GM06990 (cell line): ENCODE data around the gene IGFL4.

Experiments
- DNase-seq: peaks from one replicate; pipeline ENCODE4 v3.0.0-alpha.2; 2011; ENCODE audit not compliant: insufficient read length; ENCODE audit errors: extremely low read depth
- H3K27me3 ChIP-seq: replicated peaks from 2 replicates; pipeline ENCODE4 v1.6.0; 2011; ENCODE audit warnings: low read length; ENCODE audit not compliant: control insufficient read depth, insufficient read depth
- H3K36me3 ChIP-seq: 2 replicates; pipeline ENCODE4 v1.5.1; 2011; ENCODE audit warnings: low read length; ENCODE audit not compliant: control insufficient read depth, insufficient read depth
- H3K4me3 ChIP-seq: replicated peaks from 2 replicates; pipeline ENCODE4 v1.5.1; 2011; ENCODE audit warnings: low read depth, mild to moderate bottlenecking, control low read depth, low read length
- TF ChIP-seq, protein P1 (sequence below): IDR thresholded peaks from 2 replicates; pipeline ENCODE4 v1.5.1; 2011; ENCODE audit warnings: low read length, control low read depth, mild to moderate bottlenecking, inconsistent platforms; ENCODE audit not compliant: insufficient read depth, poor library complexity, severe bottlenecking

The IGFL4 gene

GRCh38 chr19:46068345-46069258, 27.8 kb upstream of the IGFL4 start:
- DNase-seq, result no peak
- Histone ChIP-seq H3K36me3 (no peaks in the 10 kb centered on the region), H3K27me3 (peaks cover 2% of the 10 kb centered on the region), H3K4me3 (no peak overlapping the region)
- TF ChIP-seq, protein P1, sequence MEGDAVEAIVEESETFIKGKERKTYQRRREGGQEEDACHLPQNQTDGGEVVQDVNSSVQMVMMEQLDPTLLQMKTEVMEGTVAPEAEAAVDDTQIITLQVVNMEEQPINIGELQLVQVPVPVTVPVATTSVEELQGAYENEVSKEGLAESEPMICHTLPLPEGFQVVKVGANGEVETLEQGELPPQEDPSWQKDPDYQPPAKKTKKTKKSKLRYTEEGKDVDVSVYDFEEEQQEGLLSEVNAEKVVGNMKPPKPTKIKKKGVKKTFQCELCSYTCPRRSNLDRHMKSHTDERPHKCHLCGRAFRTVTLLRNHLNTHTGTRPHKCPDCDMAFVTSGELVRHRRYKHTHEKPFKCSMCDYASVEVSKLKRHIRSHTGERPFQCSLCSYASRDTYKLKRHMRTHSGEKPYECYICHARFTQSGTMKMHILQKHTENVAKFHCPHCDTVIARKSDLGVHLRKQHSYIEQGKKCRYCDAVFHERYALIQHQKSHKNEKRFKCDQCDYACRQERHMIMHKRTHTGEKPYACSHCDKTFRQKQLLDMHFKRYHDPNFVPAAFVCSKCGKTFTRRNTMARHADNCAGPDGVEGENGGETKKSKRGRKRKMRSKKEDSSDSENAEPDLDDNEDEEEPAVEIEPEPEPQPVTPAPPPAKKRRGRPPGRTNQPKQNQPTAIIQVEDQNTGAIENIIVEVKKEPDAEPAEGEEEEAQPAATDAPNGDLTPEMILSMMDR, result no peak

- Histone ChIP-seq H3K4me3 (no peak overlapping the region), H3K27me3 (peaks cover 2% of the 10 kb centered on the region), H3K36me3 (no peaks in the 10 kb centered on the region)
- DNase-seq, result no peak
- TF ChIP-seq, protein P1, result no peak
These were observed 26.9 kb upstream of the IGFL4 start for GRCh38 chr19:46067691-46068090.

GRCh38 chr19:46066471-46066870, 25.7 kb upstream of the IGFL4 start:
- no peak overlapping the region for H3K4me3 ChIP-seq
- TF ChIP-seq, protein P1, result no peak
- H3K36me3 ChIP-seq, result no peaks in the 10 kb centered on the region
- no peak for DNase-seq
- H3K27me3 ChIP-seq, result peaks cover 2% of the 10 kb centered on the region

DNA sequence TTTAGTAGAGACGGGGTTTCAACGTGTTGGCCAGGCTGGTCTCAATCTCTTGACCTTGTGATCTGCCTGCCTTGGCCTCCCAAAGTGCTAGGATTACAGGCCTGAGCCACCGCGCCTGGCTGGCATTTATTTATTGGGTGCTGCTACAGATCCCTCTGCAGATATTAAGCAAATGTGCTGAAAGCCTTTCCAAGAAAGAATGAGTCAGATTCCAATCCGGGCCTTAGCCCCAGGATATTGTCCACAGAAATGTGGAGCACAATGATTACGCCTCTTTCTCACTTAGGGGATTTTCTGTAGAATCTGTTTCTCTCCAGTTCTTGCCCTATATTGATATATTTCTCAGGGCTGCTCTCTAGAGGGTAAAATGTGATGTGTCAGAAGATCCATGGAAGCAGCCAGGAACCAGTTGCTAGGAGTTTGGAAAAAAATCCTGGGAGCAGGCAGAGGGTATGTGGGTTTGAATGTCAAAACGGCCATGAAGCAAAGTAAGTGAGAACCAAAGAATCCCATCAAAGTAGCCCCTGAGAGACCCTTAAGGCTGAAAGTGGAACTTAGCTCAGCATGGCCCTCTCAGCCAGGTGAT, 24.8 kb upstream of the IGFL4 start:
- no peaks in the 10 kb centered on the region for H3K36me3 ChIP-seq
- H3K4me3 ChIP-seq, result no peak overlapping the region
- TF ChIP-seq, protein P1, result no peak
- no peak for DNase-seq
- H3K27me3 ChIP-seq, result peaks cover 2% of the 10 kb centered on the region

DNA sequence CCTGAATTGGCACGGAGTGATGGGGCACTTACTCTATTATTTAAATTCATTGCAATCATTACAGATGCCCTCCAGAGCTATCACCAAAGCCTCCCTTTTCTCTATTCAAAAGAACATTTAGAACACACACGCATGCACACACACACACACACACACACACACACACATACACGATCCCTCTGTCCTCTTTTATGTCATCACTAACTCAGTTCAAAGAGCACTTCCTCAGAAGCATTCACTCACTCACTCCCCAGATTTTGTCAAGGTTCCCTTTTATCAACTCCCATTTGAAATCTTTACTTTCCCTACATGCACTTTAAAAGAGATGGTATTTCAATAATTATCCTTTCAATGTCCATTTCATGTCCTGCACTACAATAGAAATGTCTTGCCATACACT, 22.4 kb upstream of the IGFL4 start:
- TF ChIP-seq, protein P1, result no peak
- Histone ChIP-seq H3K4me3 (no peak overlapping the region), H3K36me3 (no peaks in the 10 kb centered on the region), H3K27me3 (no peaks in the 10 kb centered on the region)
- no peak for DNase-seq
